ENCODE results near the gene FGFR3. TPM values are rescaled to one million over a fixed set of nuclear protein-coding genes. Genes with fewer than 3 reads are reported as not detected.

The FGFR3 gene
- polyA plus RNA-seq, 1 donor, result 87.6 TPM

DNA sequence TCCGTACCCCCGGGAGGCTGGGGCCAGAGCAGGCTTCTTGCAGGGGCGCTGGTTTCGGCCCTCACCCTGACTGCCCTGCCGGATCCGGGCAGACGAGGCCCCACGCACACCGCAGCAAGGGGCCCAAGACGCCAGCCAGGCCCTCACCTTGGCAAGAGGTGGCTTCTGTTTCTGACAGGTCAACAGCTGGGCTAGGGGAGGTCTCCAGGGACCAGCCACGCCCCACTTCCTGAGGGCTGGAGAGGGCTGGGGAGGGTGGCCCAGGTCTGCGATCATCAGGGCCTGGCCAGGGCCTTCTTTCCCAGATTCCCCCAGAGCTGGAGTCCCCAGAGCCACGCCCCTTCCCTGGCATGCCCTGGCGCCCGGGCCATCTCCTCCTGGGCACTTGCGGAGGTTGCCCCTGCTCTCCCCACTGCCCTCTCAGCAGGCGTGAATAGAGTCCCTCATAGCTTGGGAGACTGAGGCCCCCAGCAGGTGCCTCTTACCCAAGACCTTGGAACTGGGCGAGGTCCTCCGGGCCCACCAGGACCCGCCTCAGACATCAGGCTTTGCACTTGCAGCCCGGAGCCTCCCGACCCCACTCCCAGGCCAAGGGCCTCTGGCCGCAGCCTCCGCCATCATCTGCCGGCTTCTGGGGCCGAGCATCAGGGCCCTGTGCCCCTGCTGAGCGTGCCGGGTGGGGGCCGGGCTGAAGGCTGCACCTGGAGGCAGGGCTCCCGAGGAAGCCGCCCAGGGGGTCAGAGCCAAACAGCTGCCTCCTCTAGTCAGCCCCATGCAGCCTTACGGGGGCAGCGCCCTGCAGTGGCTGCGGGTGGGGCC, 6.3 kb upstream of the FGFR3 start:
- no peak for DNase-seq

DNA sequence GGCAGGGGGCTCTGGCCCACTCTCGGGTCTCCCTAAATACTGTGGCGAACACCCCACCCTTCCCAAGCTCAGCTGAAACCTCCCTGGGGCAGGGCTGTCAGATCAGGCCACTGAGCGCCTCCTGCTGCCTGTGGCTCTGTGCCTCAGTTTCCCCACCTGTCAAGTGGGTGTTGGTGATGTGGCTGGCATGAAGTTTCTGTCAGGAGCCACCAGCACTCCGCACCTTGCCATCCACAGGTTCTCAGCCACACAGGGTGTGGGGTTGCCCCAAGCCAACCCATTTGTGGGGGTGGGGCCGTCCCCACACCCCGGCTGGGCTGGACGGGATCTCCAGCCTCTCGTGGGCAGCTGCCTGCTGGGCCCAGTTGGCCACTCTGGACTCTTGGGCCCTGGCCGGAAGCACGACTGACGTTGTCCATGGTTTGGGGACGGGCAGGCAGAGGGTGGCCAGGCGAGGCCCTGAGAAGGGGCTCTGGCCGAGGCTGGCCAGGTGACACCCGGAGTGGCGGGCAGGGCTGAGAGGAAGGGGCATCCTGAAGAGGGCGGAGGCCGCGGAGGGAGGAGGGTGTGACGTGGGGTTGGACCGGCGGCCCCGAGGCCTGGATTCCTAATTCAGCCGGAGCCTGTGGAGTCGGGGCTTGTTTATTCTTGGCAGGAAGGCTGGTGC, 5.5 kb upstream of the FGFR3 start:
- no peak for DNase-seq

DNA sequence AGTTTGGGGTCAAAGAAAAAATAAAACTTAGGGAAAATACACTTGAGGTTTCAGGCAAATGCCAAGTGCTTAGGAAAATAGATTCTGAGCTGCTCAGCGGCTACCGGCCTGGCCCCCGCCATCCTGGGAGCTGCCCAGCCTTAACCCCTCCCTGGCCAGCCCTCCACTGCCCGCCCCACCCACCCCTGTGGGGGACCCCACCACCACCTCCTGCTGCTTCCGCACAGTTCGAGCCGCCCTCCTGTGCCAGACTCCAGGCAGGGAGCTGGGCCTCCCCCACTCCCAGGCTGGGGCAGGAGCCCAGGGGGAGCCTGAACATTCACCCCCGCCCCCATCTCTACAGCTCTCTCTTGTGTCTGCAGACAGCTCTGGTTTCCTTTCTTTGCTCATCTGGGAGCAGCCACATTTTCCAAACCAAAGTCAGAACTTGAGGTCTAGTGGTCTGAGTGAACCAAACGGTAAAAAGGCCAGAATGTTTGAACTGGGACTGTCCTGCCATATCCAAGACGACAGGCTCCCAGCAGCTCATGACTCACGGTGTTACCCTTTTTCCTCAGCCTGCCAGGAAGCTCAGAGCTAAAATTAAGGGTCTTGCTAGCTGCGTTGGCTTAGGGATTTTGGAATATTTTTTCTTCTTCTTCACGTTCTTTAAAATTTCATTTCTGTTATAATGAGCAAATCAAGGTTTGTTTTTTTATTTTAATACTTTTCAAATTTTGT, 4.7 kb upstream of the FGFR3 start:
- no peak for DNase-seq

DNA sequence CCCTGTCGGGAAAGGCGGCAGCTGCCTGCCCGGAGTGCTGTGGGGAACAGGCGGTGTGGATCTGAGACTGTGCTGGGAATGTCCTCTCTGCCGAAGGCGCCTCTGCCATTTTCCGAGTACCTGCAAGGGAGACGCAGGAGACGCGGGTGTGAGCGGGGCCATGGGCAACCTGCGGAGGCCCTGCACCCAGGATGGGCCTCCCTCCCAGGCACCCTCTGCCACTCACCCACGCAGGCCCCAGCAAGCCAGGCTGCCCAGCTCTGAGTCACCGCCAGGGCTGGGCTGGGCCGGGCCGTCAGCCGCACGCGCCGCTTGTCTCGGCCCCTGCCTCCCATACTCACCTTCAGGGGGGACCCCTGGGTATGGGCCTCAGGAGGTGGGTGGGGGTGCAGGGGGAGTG, 3.5 kb upstream of the FGFR3 start:
- DNase-seq, result no peak

- DNase-seq, result no peak
Observed at GRCh38 chr4:1790005-1790404, 3.1 kb upstream of the FGFR3 start.

GRCh38 chr4:1792158-1792831, 798 bp upstream of the FGFR3 start:
- no peak for DNase-seq

DNA sequence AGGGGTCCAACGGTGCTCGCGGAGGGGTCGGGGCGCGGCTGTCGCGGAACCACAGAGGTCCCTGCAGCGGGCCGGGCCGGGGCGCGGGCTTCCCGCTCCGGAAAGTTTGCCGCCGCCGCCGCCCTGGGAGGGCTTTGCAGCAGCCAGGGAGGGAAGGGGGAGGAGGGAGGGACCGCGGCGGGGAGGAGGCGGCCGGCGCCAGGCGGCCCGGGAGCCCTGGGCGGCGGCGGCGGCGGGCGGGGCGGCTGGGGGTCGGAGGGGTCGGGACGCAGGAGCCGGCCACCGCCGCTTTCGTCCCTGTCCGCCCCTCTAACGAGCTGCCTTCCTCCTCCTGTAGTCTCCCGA, 375 bp downstream of the FGFR3 start:
- no peak for DNase-seq

GRCh38 chr4:1793940-1794808, 1.1 kb downstream of the FGFR3 start:
- no peak for DNase-seq

DNA sequence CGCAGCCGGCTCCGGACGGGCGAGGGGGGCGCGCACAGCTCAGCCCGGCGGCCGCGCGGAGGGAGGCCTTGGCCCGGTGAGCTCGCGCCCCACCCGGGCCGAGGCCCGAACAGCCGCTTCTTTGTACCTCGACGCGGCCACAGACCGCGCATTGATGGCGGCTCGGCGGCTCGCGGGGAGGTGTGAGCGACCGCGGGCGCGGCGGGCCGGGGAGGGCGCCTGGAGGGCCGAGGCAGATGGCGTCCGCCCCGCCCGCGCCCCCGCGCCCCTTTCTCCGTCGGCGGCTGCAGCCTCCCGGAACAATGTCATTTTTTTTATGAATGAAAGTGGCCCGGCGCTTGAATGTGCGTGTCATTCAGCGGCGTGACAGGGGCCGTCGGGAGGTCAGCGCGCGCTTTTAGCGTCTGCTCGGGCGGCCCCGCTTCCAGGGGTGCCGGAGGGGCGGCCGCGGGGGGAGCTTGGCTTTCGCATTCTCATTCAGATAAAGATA, 1.8 kb downstream of the FGFR3 start:
- no peak for DNase-seq

DNA sequence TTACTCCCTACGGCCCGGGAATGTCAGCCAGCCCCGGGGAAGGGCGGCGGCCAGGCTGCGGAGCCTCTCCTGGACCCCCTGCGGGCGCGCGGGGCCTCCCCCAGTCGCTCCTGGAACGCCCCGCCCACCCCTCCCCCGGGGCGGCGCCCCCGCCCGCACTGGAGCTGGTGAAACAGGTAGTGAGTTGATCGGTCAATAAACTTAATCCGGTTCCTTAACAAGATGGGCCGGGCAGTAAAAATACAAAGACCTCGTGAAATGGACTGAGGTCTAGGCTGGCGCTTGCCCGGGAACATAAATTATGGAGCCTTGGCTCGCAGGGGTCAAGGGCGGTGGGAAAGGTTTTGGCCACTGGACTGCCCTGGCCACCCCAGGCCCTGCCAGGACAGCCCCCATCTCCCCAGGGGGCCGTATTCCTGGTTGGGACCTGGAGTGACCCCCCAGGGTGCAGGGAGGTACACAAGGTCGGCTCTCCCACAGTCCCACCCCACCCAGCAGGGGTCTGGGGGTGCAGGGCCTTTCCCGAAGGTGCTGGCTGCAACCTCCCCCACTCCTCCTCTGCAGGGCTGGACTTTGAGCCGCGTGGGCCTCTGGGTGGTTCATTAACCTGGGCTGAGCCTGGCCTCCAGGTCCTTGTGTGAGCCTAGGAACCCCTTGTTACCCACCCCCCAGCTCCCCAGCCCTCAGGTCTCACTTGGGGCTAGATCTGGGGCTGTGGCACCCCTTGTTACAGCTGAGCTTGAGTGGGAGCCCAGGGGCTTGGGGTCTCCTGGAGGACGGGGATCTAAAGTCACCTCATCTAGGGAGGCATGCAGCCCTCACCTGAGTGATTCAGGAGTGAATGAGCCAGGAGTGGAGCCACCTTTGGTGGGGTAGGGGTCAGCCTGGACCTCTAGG, 2.5 kb downstream of the FGFR3 start:
- DNase-seq, result no peak

DNA sequence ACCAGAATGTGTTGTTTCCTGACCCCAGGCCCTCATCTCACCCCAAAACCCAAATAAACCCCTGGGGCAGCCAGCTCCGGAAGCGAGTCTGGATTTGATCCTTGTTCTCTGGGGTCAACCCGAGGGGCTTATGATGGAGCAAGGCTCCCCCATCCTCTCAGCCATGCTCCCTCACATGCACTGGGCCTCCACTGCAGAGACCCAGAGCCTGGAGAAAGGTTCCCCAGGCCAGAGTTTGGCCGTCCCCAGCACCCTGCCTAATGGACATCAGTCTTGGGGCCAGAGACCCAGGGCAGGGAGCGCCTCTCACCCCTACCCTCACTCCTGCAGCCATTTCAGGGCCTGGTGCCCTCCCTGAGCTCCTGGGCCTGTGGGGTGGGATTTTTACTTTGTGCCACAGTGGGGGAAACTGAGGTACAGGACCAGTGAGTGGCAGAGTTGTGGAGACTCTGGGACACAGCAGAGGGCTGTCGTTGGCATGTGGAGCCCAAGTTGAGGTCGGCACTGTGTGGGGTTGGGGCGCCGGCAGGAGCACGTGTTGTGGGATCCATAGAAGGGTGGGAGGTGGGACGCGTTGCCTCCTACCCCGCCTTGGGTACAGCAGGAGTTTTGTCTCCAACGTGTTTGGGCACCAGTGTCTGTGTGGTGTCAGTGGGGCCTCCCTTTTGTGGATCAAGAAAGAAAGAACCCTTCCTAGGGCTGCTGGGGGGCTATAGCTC, 3.6 kb downstream of the FGFR3 start:
- DNase-seq, result no peak

GRCh38 chr4:1797298-1797860, 4.3 kb downstream of the FGFR3 start:
- DNase-seq, result no peak

- DNase-seq, result no peak
Observed at GRCh38 chr4:1797861-1798579, 4.9 kb downstream of the FGFR3 start.

DNA sequence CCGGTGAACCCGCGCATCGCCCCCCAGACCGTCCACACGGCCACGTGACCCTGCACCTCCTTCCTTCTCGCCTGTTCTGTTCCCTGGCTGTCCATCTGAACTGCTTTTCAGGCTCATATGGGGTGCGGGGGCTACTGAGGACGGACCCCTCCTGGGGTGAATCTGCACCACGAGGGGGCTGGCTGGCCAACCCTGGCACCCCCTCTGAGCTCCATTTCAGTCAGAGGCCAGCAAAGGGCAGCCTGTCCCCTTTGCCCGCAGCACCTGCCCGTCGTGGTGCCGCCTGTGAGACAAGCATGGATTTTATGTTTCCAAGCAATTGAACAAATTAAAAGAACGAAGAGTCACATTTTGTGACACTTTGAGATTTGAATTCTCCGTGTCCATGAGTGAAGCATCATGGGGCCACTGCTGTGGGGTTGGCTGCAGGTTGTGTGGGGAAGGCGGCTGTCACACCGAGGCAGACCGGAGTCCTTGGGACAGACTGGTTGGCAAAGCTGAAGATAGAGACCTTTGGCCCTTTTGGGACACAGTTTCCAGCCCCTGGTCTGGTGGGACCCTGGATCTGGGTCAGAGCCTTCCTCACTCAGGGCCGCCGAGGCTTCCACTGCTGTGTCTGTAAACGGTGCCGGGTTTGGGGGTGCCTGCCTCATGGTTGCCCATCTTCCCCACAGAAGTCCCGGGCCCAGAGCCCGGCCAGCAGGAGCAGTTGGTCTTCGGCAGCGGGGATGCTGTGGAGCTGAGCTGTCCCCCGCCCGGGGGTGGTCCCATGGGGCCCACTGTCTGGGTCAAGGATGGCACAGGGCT, 5.7 kb downstream of the FGFR3 start:
- DNase-seq, result no peak

GRCh38 chr4:1799387-1800375, 6.6 kb downstream of the FGFR3 start:
- no peak for DNase-seq

DNA sequence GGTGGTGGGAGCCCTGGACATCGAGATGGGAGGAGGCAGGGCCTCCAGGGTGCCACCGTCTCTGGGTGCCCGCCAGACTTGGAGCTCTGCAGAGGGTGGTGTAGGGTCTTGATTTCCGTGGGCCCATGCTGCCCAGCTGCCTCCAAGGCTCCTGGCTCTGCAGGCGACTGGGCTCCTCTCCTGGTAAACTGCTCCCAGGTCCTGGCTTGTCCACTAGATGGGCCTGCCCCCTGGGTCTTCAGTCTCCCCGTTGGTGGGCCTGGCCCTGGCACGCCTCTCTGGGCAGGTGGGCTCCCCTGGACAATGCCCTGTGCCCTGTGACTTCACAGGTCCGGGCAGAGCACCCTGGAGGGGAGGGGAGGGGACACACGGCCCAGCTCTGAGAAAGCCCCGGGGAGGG, 7.7 kb downstream of the FGFR3 start:
- no peak for DNase-seq
